Measurements from ENCODE around the gene IGLL1. TPM values are rescaled to one million over a fixed set of nuclear protein-coding genes. Genes with fewer than 3 reads are reported as not detected.
"Not testable (repeated sequence)": the region's sequence is repeated elsewhere in the genome, so short reads cannot be mapped to it uniquely, and the experiment has no call there.

The IGLL1 gene
- total and polyA plus RNA-seq, 2 donors (not counting 3 experiments of a cell fraction or from before 2014, with no cell fraction given), result not detected

DNA sequence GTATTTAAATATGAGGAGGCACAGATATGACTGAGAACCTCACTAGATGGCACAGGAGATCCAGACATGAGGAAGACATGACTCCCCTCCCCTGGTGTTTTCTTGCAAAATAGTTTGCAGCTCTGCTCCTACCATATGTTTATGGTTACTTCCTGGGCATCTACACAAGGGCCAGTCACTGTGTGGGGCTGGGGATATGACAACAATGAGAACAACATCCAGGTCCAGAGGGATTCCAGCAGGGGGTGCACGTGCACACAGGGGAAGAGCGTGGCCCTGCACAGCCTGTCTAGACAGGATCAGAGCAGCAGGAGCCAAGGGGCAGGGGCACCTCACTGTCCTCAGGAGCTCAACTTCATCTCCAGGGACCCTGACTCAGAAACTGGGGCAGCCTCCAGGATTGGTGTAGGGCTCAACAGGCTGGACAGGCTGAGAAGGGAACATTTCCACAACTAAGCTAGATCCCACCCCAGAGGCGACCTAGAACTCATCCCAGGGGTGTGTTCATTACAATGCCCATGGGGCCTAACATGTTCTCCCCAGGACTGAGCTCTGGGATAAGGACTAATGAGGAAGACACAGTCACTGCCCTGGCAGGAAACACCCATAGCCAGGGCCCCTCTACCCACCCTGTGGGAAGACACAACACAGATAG lies 47.4 kb upstream of the IGLL1 start:
- H3K27ac ChIP-seq (ENCODE audit: insufficient read depth, low read depth, low read length); H2AFZ ChIP-seq (ENCODE audit: low read depth, low read length); dilution Hi-C loops (cut with MboI; ENCODE audit: extremely low pct_ligation_motif_present, low sequenced_read_pairs); H3K9ac ChIP-seq (replicated peaks; ENCODE audit: extremely low read depth, insufficient read depth, low read length); POLR2A ChIA-PET; FAIRE-seq; H3K27me3 ChIP-seq (ENCODE audit: control insufficient read depth in 2 of 2, insufficient read depth in 2 of 2, low read length in 2 of 2); H3K36me3 ChIP-seq (ENCODE audit: control insufficient read depth in 2 of 2, extremely low read depth in 1 of 2, insufficient read depth in 2 of 2, low read length in 2 of 2); H3K4me2 ChIP-seq (ENCODE audit: insufficient read depth, low read length); H3K79me2 ChIP-seq (ENCODE audit: control insufficient read depth, insufficient read depth, low read length); H3K4me1 ChIP-seq (ENCODE audit: control insufficient read depth, extremely low read depth, insufficient read depth, low read length); H3K4me3 ChIP-seq (replicated peaks in 1 of 3; ENCODE audit: insufficient read depth in 1 of 3, low read depth in 1 of 3, low read length in 3 of 3); H3K9me1 ChIP-seq (replicated peaks; ENCODE audit: control insufficient read depth, extremely low read depth, insufficient read depth, low read length); H4K20me1 ChIP-seq (replicated peaks; ENCODE audit: control insufficient read depth, extremely low read depth, insufficient read depth, low read length); H3K9me3 ChIP-seq (replicated peaks; ENCODE audit: control insufficient read depth, insufficient read depth, low read length); BruUV-seq (replicated peaks): not testable (repeated sequence)
- intact Hi-C loops (cut with micrococcal nuclease), result loop anchor here (5.0 kb wide), 1 partner anchor 220 kb away; no protein-coding TSS in a partner anchor
- peak; percentile 27 for DNase-seq (ENCODE audit: low read depth, low spot score)
- CTCF ChIA-PET, result interaction anchor here (1.2 to 1.6 kb wide), 4 partner anchors 23 to 222 kb away, joined by 3 to 10 read pairs (median 4); no protein-coding TSS in a partner anchor
- TF ChIP-seq, protein P1, sequence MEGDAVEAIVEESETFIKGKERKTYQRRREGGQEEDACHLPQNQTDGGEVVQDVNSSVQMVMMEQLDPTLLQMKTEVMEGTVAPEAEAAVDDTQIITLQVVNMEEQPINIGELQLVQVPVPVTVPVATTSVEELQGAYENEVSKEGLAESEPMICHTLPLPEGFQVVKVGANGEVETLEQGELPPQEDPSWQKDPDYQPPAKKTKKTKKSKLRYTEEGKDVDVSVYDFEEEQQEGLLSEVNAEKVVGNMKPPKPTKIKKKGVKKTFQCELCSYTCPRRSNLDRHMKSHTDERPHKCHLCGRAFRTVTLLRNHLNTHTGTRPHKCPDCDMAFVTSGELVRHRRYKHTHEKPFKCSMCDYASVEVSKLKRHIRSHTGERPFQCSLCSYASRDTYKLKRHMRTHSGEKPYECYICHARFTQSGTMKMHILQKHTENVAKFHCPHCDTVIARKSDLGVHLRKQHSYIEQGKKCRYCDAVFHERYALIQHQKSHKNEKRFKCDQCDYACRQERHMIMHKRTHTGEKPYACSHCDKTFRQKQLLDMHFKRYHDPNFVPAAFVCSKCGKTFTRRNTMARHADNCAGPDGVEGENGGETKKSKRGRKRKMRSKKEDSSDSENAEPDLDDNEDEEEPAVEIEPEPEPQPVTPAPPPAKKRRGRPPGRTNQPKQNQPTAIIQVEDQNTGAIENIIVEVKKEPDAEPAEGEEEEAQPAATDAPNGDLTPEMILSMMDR (IDR thresholded peaks at IDR 0.05; ENCODE audit: extremely low read depth in 1 of 2, insufficient read depth in 1 of 2, low read depth in 1 of 2, low read length in 2 of 2), result peak; percentile 39 to 50

DNA sequence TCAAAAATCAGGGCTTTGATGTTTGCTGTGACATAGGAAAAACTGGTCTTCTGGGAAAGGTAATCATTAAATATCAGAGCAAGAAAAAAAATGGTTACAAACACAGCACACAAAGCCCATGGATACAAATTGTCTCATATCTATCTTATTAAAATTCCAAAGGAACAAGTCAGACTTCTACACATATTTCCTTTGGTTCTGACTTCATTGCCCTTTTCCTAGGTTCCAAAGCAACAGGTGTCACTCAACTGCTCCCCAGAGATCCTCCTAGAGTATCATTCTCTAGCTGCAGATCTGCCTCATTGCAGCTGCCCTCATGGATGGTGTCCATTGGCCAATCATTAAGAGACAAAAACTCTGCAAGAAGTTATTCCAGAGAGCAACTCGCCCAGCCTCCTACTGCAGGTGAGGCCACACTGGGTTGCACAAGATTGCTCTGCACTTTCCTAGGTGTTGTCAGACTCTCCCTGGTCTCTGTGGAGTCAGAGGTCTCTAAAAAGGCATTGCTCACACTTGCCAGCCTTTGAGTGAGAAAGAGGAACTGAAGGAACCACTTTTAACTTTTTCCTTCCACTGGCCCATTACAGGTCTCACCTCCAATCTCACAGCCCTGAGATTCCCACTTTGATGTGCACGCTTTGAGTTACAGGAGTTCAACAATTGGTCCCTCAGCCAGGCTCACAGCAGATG lies 46.3 kb upstream of the IGLL1 start:
- FAIRE-seq, result no peak
- no peaks in the 10 kb centered on the region for H3K79me2 ChIP-seq (ENCODE audit: control insufficient read depth, insufficient read depth, low read length)
- dilution Hi-C loops (cut with MboI; ENCODE audit: extremely low pct_ligation_motif_present, low sequenced_read_pairs), result no loop called here
- intact Hi-C loops (cut with micrococcal nuclease), result loop anchor here (5.0 kb wide), 1 partner anchor 221 kb away; no protein-coding TSS in a partner anchor
- no peak for DNase-seq (ENCODE audit: low read depth, low spot score)
- no TSS peak for BruUV-seq (replicated peaks)
- no peak for TF ChIP-seq GATA2 (IDR thresholded peaks at IDR 0.05; ENCODE audit: insufficient read depth, insufficient read length, low read depth, low read length)
- H4K20me1 ChIP-seq (replicated peaks; ENCODE audit: control insufficient read depth, extremely low read depth, insufficient read depth, low read length), result no peaks in the 10 kb centered on the region
- H3K36me3 ChIP-seq (ENCODE audit: control insufficient read depth in 2 of 2, extremely low read depth in 1 of 2, insufficient read depth in 2 of 2, low read length in 2 of 2), result no peaks in the 10 kb centered on the region
- H3K27me3 ChIP-seq (ENCODE audit: control insufficient read depth in 2 of 2, insufficient read depth in 2 of 2, low read length in 2 of 2), result peaks cover 0 to 6% of the 10 kb centered on the region in 2 experiments
- no peaks in the 10 kb centered on the region for H3K4me1 ChIP-seq (ENCODE audit: control insufficient read depth, extremely low read depth, insufficient read depth, low read length)
- no peak overlapping the region for H3K27ac ChIP-seq (ENCODE audit: insufficient read depth, low read depth, low read length)
- H3K4me3 ChIP-seq (replicated peaks in 1 of 3; ENCODE audit: insufficient read depth in 1 of 3, low read depth in 1 of 3, low read length in 3 of 3), result no peak overlapping the region
- H3K9me1 ChIP-seq (replicated peaks; ENCODE audit: control insufficient read depth, extremely low read depth, insufficient read depth, low read length), result no peaks in the 10 kb centered on the region
- H3K4me2 ChIP-seq (ENCODE audit: insufficient read depth, low read length), result no peak overlapping the region
- H3K9ac ChIP-seq (replicated peaks; ENCODE audit: extremely low read depth, insufficient read depth, low read length), result no peak overlapping the region
- POLR2A ChIA-PET, result no interaction called here
- CTCF ChIA-PET, result interaction anchor here (2.0 kb wide), 1 partner anchor 223 kb away, joined by 5 read pairs; no protein-coding TSS in a partner anchor
- no peaks in the 10 kb centered on the region for H3K9me3 ChIP-seq (replicated peaks; ENCODE audit: control insufficient read depth, insufficient read depth, low read length)
- no peak overlapping the region for H2AFZ ChIP-seq (ENCODE audit: low read depth, low read length)
